ENCODE measurements around the gene TMEM39A.

TMEM39A gene, protein sequence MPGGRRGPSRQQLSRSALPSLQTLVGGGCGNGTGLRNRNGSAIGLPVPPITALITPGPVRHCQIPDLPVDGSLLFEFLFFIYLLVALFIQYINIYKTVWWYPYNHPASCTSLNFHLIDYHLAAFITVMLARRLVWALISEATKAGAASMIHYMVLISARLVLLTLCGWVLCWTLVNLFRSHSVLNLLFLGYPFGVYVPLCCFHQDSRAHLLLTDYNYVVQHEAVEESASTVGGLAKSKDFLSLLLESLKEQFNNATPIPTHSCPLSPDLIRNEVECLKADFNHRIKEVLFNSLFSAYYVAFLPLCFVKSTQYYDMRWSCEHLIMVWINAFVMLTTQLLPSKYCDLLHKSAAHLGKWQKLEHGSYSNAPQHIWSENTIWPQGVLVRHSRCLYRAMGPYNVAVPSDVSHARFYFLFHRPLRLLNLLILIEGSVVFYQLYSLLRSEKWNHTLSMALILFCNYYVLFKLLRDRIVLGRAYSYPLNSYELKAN

DNA sequence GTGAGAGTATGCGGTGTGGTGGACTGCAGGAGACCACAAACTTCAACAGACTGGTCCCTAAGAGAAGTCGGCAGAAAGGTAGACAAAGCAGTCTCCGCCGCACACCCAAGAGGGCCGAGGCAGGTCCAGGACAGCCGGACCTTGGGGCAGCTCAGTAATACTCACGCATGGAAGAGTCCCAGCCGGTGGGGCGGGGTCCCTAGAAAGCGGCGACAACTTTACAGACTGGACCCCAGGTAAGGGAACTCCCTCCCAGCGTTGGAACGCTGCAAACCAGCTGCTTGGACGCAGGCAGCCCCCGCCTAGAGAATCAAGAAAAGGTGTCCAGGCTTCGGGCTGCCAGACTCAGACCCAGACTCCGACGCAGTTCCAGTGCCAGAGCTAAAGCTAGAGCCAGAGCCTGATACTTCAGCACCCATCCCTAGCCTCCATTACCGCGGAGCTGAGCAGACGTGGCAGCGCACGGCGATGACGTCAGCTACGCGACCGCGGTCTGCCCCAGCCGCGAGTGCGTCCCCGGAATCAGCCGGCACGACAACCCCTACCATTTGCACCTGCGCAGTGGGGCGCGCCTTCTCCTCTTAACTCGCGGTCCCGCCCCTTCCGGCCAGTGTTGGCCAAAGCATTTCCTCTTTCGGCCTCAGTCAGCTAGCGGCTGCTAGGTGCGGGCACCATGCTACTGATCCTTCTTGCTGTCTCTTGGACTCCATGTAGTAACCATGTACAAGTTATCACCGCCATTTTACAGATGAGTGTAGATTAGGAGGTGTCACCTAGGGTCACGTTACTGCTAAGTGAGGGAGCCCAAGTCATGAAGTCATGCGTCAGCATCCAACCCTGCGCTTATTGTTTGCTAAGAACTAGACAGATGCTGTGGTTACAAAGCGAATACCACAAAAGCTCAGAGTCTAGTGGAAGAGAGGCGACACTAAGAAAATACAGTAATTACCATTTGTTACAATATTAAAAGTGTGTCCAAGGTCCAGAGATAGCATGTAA lies at the start of gene TMEM39A:
TMEM39A (minus strand) TSS at position 445 of the 999 bp plus-strand sequence. CDS start 1,541 bp downstream, outside the sequence.
- peak within 1 kb of the TSS; percentile 70 for H3K4me3 ChIP-seq (ENCODE audit: control insufficient read depth, low read depth, low read length)
- peak; percentile 96 for DNase-seq (ENCODE audit: low read depth)
- TF ChIP-seq, protein P1, sequence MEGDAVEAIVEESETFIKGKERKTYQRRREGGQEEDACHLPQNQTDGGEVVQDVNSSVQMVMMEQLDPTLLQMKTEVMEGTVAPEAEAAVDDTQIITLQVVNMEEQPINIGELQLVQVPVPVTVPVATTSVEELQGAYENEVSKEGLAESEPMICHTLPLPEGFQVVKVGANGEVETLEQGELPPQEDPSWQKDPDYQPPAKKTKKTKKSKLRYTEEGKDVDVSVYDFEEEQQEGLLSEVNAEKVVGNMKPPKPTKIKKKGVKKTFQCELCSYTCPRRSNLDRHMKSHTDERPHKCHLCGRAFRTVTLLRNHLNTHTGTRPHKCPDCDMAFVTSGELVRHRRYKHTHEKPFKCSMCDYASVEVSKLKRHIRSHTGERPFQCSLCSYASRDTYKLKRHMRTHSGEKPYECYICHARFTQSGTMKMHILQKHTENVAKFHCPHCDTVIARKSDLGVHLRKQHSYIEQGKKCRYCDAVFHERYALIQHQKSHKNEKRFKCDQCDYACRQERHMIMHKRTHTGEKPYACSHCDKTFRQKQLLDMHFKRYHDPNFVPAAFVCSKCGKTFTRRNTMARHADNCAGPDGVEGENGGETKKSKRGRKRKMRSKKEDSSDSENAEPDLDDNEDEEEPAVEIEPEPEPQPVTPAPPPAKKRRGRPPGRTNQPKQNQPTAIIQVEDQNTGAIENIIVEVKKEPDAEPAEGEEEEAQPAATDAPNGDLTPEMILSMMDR (conservative IDR thresholded peaks at IDR 0.05; ENCODE audit: control insufficient read depth, insufficient read depth, low read depth, low read length): no peak

DNA sequence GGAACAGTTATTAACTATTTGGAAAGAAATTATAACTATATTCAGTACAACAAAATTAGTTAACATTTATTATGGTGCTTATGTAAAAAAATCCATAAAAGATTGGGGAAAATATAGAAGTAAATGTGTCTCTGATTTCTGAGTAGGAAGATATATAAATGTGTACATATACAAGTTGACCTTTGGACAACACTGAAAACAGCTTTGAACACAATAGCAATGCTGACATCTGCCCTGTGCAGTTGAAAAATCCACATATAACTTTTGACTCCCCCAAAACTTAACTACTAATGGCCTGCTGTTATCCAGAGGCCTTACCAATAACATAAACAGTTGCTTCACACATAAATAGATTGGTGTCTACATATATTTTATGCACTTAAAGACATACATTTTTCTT lies 47.3 kb upstream of the TMEM39A start:
- TF ChIP-seq, protein P1 (conservative IDR thresholded peaks at IDR 0.05; ENCODE audit: control insufficient read depth, insufficient read depth, low read depth, low read length): no peak
- H3K4me3 ChIP-seq (ENCODE audit: control insufficient read depth, low read depth, low read length): no peak overlapping the region
- DNase-seq (ENCODE audit: low read depth): no peak

DNA sequence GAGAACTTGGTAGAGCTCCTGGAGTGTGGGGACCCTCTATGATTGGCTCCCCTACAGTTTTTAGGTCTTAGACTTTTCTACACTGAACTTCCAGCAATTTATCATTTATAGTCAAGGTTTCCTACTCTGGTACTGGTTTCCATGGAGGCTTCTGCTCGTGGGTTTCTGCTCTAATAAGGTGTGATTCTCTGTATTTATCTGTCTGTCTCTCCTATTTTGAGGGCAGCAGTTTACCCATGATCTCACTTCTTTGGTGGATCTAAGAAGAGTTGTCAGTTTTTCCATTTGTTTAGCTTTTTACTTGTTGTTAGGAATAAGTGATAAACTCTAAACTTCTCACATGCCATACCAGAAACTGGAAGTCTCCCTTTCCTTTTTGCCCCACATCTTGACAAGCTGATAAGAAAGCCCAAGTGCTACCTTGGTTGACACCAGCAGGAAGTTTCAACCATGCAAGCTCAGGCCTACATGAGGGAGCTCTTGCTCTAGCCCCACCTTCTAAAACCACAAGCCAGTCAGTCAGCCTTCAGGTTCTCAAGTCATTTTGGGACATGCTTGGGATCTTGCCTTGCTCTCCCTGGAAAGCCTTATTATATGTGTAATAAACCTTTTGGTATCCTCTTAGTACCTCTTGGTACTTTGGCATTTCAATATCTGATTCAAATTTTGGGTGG lies 44.9 kb upstream of the TMEM39A start:
- DNase-seq (ENCODE audit: low read depth): no peak

DNA sequence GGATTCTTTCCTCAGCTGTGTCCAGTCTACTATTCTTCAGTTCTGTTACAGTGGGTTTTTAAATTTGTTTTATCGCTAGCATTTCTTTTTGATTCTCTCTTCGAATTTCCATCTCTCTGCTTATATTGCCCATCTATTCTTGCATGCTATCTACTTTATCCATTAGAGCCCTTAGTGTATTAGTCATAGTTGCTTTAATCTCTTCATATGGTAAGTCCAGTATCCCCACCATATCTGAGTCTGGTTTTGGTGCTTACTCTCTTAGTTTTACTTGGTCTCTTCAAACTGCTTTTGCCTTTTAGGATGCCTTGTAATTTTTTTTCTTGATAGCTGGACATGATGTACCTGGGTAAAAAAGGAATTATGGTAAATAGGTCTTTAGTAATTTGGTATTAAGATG lies 44.0 kb upstream of the TMEM39A start:
- no peak for DNase-seq (ENCODE audit: low read depth)
- TF ChIP-seq, protein P1 (conservative IDR thresholded peaks at IDR 0.05; ENCODE audit: control insufficient read depth, insufficient read depth, low read depth, low read length): no peak
- H3K4me3 ChIP-seq (ENCODE audit: control insufficient read depth, low read depth, low read length): no peak overlapping the region

More for the DNA sequence above, 44.9 kb upstream of the TMEM39A start:
- H3K4me3 ChIP-seq (ENCODE audit: control insufficient read depth, low read depth, low read length): no peak overlapping the region
- TF ChIP-seq, protein P1 (conservative IDR thresholded peaks at IDR 0.05; ENCODE audit: control insufficient read depth, insufficient read depth, low read depth, low read length): no peak

DNA sequence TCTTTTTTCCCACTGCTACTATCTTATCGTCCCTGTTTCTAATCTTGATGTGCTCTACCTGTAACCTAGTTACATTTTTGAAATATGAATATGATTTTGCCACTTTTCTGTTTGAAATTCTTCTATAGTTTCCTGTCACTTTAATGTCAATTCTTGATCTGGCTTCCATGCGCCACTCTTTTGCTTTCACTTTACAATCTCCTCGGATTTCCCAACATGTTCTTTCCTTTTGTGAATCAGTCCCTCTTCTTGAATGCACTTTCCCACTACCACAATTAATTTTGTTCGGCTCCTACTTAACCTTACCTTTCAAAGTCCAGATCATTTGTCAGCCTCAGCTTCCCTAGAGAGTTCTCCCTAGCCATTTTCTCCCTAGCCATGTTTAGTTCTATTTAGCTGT lies 43.2 kb upstream of the TMEM39A start:
- no peak overlapping the region for H3K4me3 ChIP-seq (ENCODE audit: control insufficient read depth, low read depth, low read length)
- DNase-seq (ENCODE audit: low read depth): no peak
- TF ChIP-seq, protein P1 (conservative IDR thresholded peaks at IDR 0.05; ENCODE audit: control insufficient read depth, insufficient read depth, low read depth, low read length): no peak

DNA sequence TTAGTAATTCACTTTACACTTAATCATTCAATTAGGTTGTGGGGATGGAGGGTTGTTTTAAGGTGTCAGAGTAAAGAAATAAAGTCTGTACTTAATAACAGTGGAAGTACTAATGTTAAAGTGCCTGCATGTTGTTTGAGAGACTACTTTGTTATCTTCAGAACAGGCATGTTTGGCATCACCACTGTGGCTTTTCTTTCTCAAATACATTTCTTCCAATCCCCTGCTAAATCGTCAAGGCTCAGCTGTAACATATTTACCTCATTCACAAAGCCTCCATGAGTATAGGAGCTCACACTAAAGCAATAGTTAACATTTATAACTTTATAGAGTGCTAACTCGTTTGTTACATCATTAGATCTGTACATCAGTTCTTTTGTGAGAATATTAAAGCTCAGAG lies 37.5 kb upstream of the TMEM39A start:
- no peak overlapping the region for H3K4me3 ChIP-seq (ENCODE audit: control insufficient read depth, low read depth, low read length)
- TF ChIP-seq, protein P1 (conservative IDR thresholded peaks at IDR 0.05; ENCODE audit: control insufficient read depth, insufficient read depth, low read depth, low read length): no peak
- DNase-seq (ENCODE audit: low read depth): no peak

Data from fibroblast of mammary gland (primary cell).